ENCODE data around the gene ABLIM1. TPM values are rescaled to one million over a fixed set of nuclear protein-coding genes. Genes with fewer than 3 reads are reported as not detected.

The ABLIM1 gene
- total and polyA plus RNA-seq, 2 experiments from 2014 or later, result 21.9 to 45.1 TPM

- TF ChIP-seq ZNF462 (CRISPR knock-in tag; IDR thresholded peaks at IDR 0.05), result no peak
Measured at GRCh38 chr10:114613237-114613979, 44.7 kb downstream of the ABLIM1 start (continued).

- peaks cover 9% of the 10 kb centered on the region; the same call in 1 of the 2 replicates for H3K9me2 ChIP-seq (ENCODE audit: insufficient read depth)
- no peak overlapping the region for H2AFZ ChIP-seq
- H4K20me1 ChIP-seq (replicated peaks; ENCODE audit: insufficient read depth), result no peaks in the 10 kb centered on the region
- H3K4me3 ChIP-seq, result no peak overlapping the region
- H3F3A ChIP-seq (replicated peaks; ENCODE audit: low read depth), result no peaks in the 10 kb centered on the region
- no peak overlapping the region for H3K27ac ChIP-seq (ENCODE audit: low read depth)
- no peak overlapping the region for H3K4me2 ChIP-seq
- H3K36me3 Mint-ChIP-seq (ENCODE audit: low read depth), result no peaks in the 10 kb centered on the region
- no peak for ATAC-seq
- no peak overlapping the region for H3K27ac Mint-ChIP-seq
- H3K27me3 Mint-ChIP-seq (ENCODE audit: insufficient read depth, low read depth, poor library complexity), result no peaks in the 10 kb centered on the region
- peaks cover 6% of the 10 kb centered on the region; the same call in 1 of the 2 replicates for H3K4me1 ChIP-seq (ENCODE audit: insufficient read depth)
- no peaks in the 10 kb centered on the region for H3K9me3 Mint-ChIP-seq
- H3K4me3 Mint-ChIP-seq, result no peak overlapping the region
- H3K36me3 ChIP-seq (ENCODE audit: insufficient read depth), result no peaks in the 10 kb centered on the region
- no peaks in the 10 kb centered on the region for H3K79me2 ChIP-seq (replicated peaks; ENCODE audit: insufficient read depth)
- DNase-seq (ENCODE audit: low spot score), result no peak
- peaks cover 5% of the 10 kb centered on the region for H3K4me1 Mint-ChIP-seq
- H3K27me3 ChIP-seq (ENCODE audit: insufficient read depth), result no peaks in the 10 kb centered on the region
- TF ChIP-seq NANOG (IDR thresholded peaks at IDR 0.05; ENCODE audit: borderline replicate concordance) (no peak), ZNF331 (CRISPR knock-in tag; IDR thresholded peaks at IDR 0.05; ENCODE audit: low read depth) (no peak), EZH2phosphoT487 (IDR thresholded peaks at IDR 0.05; ENCODE audit: unreplicated experiment) (no peak), ZNF462 (CRISPR knock-in tag; IDR thresholded peaks at IDR 0.05) (no peak), JUNB (IDR thresholded peaks at IDR 0.05; ENCODE audit: unreplicated experiment) (no peak)
Measured at GRCh38 chr10:114611617-114612016, 46.5 kb downstream of the ABLIM1 start.
